GM12872 (cell line): Measurements from ENCODE around the gene HNRNPA2B1.

Experiments
- TF ChIP-seq, protein P1 (sequence below): IDR thresholded peaks from 3 replicates; pipeline ENCODE4 v1.5.1; 2011; ENCODE audit warnings: low read depth, mild to moderate bottlenecking, low read length, moderate library complexity; ENCODE audit not compliant: insufficient read depth

HNRNPA2B1 gene

DNA sequence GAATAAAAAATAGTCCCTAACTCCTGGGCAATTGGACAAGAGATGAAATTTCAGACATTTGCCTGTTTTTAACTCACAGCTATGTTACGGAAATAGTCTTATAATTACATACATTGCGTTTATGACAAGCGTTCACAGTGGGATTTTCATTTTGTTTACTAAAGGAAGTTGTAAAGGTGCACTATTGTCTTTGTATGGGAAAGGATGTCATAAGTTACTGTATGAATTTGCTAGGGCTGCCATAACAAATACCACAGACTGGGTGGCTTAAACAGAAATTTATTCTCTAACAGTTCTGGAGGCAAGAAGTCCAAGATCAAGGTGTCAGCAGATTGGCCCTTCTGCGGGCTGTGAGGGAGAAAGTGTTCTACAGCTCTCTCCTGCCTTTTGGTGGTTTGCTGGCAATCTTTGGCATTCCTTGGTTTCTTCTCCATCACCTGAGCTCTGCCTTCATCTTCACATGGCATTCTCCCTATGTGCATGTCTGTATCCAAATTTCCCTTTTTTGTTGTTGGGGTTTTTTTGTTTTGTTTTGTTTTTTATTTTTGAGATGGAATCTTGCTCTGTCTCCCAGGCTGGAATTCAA, 42.9 kb downstream of the HNRNPA2B1 start:
- TF ChIP-seq, protein P1, sequence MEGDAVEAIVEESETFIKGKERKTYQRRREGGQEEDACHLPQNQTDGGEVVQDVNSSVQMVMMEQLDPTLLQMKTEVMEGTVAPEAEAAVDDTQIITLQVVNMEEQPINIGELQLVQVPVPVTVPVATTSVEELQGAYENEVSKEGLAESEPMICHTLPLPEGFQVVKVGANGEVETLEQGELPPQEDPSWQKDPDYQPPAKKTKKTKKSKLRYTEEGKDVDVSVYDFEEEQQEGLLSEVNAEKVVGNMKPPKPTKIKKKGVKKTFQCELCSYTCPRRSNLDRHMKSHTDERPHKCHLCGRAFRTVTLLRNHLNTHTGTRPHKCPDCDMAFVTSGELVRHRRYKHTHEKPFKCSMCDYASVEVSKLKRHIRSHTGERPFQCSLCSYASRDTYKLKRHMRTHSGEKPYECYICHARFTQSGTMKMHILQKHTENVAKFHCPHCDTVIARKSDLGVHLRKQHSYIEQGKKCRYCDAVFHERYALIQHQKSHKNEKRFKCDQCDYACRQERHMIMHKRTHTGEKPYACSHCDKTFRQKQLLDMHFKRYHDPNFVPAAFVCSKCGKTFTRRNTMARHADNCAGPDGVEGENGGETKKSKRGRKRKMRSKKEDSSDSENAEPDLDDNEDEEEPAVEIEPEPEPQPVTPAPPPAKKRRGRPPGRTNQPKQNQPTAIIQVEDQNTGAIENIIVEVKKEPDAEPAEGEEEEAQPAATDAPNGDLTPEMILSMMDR, result no peak

DNA sequence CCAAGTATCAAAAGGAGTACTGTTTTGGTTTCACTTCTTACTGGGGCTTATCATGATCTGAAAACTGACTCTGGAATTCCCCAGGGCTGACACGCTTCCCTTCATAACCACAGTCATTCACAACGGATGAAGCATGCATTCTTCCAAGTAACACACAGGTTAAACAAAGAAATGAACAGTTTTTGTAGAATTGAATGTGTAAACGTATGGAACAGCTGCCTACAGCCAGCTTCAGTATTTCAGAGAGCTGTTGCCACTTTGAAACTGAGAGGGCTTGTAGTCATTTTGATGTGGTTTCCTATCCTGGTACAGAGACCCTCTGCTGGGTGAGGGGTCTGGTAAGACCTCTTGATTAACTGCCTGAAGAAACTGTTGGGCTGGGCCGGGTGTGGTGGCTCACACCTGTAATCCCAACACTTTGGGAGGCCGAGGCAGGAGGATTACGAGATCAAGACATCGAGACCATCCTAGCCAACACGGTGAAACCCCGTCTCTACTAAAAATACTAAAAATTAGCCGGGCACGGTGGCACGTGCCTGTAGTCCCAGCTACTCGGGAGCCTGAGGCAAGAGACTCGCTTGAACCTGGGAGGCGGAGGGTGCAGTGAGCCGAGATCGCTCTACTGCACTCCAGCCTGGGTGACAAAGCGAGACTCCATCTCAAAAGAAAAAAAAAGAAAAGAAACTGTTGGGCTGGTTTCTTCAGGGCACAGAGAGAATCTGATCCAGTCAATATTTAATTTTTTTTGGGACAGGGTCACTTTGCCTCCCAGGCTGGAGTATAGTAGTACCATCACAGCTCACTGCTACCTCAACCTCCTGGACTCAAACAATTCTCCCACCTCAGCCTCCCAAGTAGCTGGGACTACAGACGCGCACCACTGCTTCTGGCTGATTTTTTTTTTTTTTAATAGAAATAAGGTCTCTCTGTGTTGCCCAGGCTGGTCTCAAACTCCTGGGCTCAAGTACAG, 43.8 kb downstream of the HNRNPA2B1 start:
- TF ChIP-seq, protein P1, result no peak

DNA sequence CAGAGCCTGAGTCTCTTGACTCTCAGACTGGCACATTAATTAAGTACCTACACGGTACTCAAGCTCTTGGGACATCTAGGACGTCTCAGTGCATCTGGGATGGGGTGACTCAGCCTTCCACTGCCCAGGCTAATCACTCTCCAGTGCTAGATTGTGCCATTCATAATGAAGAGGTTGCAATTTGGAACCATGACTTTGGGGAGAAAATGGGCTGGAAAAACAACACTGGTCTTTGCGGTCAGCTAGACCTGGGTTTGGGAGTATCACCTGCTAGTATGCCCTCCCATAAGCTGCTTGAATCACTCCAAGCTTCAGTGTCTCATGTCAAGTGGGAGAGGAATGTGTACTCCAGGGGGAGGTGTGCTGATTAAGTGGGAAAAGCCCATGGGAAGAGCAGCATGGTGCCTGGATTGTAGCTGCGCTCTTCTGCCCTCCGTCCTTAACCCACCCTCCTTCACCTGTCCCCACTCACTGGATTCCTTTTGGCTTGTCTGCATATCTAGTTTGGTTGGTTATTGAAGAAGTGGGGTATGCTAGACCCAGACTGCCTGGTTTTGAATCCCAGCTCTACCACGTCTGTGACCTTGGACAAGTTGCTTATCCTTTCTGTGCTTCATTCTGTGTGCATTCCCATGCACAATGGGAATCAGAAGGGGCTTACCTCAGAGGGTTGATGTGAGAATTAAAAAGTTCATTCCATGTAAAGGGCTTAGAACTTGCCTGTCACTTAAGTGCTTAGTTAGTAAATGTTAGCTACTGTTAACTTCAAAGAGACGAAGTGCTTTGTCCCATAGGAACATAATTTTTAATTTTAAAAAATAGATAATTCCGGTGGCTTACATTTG, 44.8 kb downstream of the HNRNPA2B1 start:
- TF ChIP-seq, protein P1, result no peak

DNA sequence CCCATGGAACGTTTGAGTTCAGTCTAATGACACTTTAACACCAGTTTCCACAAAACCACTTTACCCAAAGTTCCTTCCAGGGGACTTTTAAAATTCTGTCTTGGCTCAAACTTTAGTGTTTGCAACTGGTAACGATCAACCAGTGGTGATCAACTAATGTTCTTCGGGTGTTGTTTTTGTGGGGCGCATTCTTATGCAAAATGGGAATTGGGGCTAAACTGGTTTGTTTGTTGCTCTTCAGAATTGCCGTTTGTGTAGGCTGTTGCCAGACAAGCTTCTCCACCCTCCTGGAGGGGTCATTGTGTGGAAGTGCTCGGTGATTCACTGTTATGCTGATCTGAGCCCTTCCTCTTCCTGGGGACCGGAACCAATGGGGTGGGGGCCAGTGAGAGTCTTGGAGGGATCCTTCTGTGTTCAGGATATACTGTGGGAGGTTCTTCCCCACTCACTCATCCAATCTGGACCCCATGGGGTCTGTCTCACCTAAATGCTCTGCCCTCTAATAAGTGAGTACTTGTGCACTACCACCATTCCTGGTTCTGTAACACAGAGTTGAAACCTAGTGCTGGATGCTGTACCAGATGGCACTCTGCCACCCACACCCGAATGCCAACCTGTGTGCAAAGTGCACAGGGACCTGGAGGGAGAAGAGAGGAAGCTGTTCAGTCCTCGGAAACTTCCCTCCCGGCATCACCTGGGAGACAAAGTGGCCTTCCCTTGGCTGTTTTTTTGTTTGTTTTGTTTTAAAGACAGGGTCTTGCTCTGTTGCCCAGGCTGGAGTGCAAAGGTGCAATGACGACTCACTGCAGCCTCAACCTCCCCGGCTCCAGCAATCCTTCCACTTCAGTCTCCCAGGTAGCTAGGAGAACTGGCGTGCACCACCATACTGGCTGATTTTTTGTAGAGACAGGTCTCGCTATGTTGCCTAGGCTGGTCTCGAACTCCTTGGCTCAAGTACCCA, 46.4 kb downstream of the HNRNPA2B1 start:
- TF ChIP-seq, protein P1, result no peak

DNA sequence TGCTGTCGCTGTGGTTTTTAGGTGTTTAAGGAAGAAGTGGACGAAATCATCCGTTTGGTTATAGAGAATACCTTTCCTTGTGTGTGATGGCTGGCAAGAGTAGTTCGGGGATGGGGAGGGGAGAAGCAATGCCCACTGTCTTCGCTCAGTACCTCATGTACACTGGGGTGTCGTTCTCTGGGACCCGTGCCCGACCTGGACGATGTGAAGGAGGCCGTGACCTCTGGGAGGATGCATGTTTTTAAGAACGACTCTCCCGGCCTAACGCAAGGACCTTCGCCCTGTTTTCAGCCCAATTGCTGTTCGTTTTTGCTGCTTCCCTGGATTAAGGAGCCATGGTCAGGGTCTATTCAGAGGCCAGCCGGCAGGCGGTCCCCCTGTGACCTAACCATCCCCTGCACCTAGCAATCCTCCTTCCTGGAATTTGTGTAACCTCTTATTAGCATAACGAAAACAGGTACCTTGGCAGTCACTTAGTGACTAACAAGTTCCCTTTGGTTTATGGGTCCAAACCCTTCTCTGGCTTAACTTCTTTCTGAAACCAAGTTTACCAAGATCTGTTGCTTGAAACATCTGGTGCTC, 47.2 kb downstream of the HNRNPA2B1 start:
- TF ChIP-seq, protein P1, result 0 out of 3 replicates have a peak, but pooled peaks have one; percentile 1

DNA sequence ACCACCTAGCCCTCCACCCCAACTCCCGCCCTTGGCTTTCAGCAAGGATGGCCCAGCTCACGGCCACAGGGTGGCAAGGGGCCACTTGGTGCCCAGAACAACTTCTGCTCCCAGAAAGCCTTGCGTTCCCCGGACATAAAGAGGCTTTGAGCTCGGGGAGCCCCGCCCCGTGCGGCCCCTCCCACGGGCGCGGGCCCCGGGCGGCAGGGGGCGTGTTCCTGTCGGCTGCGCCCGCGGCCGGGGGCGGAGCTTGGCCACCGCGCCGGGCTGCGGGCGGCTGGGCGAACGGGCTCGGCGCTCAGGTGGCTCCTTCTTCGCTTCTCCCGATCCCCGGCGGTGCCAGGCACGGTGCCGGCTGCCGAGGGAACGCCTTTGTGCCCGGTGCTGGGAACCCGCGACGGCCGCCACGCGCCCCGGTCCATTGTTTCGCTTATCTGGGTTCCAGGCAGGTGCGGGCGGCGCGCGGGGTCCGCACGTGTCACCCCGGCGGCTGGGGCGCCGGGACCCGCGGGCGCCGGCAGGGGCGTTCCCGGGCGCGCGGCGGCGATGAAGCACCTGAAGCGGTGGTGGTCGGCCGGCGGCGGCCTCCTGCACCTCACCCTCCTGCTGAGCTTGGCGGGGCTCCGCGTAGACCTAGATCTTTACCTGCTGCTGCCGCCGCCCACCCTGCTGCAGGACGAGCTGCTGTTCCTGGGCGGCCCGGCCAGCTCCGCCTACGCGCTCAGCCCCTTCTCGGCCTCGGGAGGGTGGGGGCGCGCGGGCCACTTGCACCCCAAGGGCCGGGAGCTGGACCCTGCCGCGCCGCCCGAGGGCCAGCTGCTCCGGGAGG, 48.4 kb downstream of the HNRNPA2B1 start, which contains the start of gene NFE2L3:
Gene NFE2L3, plus strand, starts transcription at position 246 of the 829 bp plus-strand sequence. Its CDS starts 301 bp downstream, at position 547.
- TF ChIP-seq, protein P1, result 0 out of 3 replicates have a peak, but pooled peaks have one; percentile 12
